Nephron (organoid): ENCODE data around the gene SLC38A11.

Experiments
- H3K27ac Mint-ChIP-seq, 3 experiments: 2 replicates each; pipeline ENCODE4 v1.8.0; 2020; ENCODE audit warnings: mixed read lengths in 3 of 3, mild to moderate bottlenecking in 2 of 3, moderate library complexity in 1 of 3
- H3K27me3 Mint-ChIP-seq: 2 replicates; pipeline ENCODE4 v1.8.0; 2021; ENCODE audit warnings: low read depth, mild to moderate bottlenecking, moderate library complexity, mixed read lengths
- H3K36me3 Mint-ChIP-seq: 2 replicates; pipeline ENCODE4 v1.8.0; 2020; ENCODE audit warnings: low read depth, mixed read lengths
- H3K4me1 Mint-ChIP-seq: 2 replicates; pipeline ENCODE4 v1.8.0; 2020; ENCODE audit warnings: mixed read lengths
- H3K4me3 Mint-ChIP-seq, 3 experiments: 2 replicates each; pipeline ENCODE4 v1.8.0; 2020; ENCODE audit warnings: mild to moderate bottlenecking in 3 of 3, mixed read lengths in 3 of 3, moderate library complexity in 2 of 3
- H3K9me3 Mint-ChIP-seq: 2 replicates; pipeline ENCODE4 v1.8.0; 2020; ENCODE audit warnings: mixed read lengths
- CTCF ChIP-seq, 3 experiments: fragments of 200-600 bp; sonication (generic); IDR thresholded peaks; one replicate each; pipeline ENCODE4 v1.5.0; 2021; ENCODE audit warnings: antibody characterized with exemption in 3 of 3; ENCODE audit not compliant: unreplicated experiment in 3 of 3

The SLC38A11 gene

GRCh38 chr2:164922134-164922533 is 33.2 kb downstream of the SLC38A11 start:
- Mint-ChIP-seq H3K4me1 (no peaks in the 10 kb centered on the region), H3K27ac (peak overlapping the region in 1 of 3 experiments; percentile 5), H3K27me3 (no peaks in the 10 kb centered on the region), H3K36me3 (no peaks in the 10 kb centered on the region), H3K9me3 (no peaks in the 10 kb centered on the region), H3K4me3 (no peak overlapping the region)
- no peak for TF ChIP-seq CTCF (IDR thresholded peaks at IDR 0.05; ENCODE audit: unreplicated experiment in 3 of 3)

GRCh38 chr2:164920430-164920829 is 34.9 kb downstream of the SLC38A11 start:
- Mint-ChIP-seq H3K27ac (no peak overlapping the region), H3K9me3 (no peaks in the 10 kb centered on the region), H3K4me1 (no peaks in the 10 kb centered on the region), H3K4me3 (no peak overlapping the region), H3K27me3 (no peaks in the 10 kb centered on the region), H3K36me3 (no peaks in the 10 kb centered on the region)
- TF ChIP-seq CTCF (IDR thresholded peaks at IDR 0.05; ENCODE audit: unreplicated experiment in 3 of 3) = no peak

GRCh38 chr2:164917296-164917903 is 37.9 kb downstream of the SLC38A11 start:
- no peak overlapping the region for H3K4me3 Mint-ChIP-seq
- H3K36me3 Mint-ChIP-seq = no peaks in the 10 kb centered on the region
- H3K4me1 Mint-ChIP-seq = peaks cover 3% of the 10 kb centered on the region
- H3K9me3 Mint-ChIP-seq = no peaks in the 10 kb centered on the region
- TF ChIP-seq CTCF (IDR thresholded peaks at IDR 0.05; ENCODE audit: unreplicated experiment in 3 of 3) = peak; percentile 61 to 72 (median 69)
- no peaks in the 10 kb centered on the region for H3K27me3 Mint-ChIP-seq
- peak overlapping the region in 2 of 3 experiments; percentile 56 to 79 for H3K27ac Mint-ChIP-seq

- H3K36me3 Mint-ChIP-seq = no peaks in the 10 kb centered on the region
- H3K4me1 Mint-ChIP-seq = peaks cover 5% of the 10 kb centered on the region
- no peaks in the 10 kb centered on the region for H3K9me3 Mint-ChIP-seq
- no peaks in the 10 kb centered on the region for H3K27me3 Mint-ChIP-seq
- H3K27ac Mint-ChIP-seq = peak overlapping the region in 1 of 3 experiments; percentile 8
- H3K4me3 Mint-ChIP-seq = no peak overlapping the region
- TF ChIP-seq CTCF (IDR thresholded peaks at IDR 0.05; ENCODE audit: unreplicated experiment in 3 of 3) = no peak
Observed at GRCh38 chr2:164915566-164915965, 39.8 kb downstream of the SLC38A11 start.

GRCh38 chr2:164913640-164914350 is 41.5 kb downstream of the SLC38A11 start:
- H3K27me3 Mint-ChIP-seq = no peaks in the 10 kb centered on the region
- no peaks in the 10 kb centered on the region for H3K36me3 Mint-ChIP-seq
- peaks cover 13% of the 10 kb centered on the region for H3K4me1 Mint-ChIP-seq
- no peaks in the 10 kb centered on the region for H3K9me3 Mint-ChIP-seq
- peak overlapping the region; percentile 53 to 97 (median 70) for H3K27ac Mint-ChIP-seq
- H3K4me3 Mint-ChIP-seq = no peak overlapping the region
- peak; percentile 28 to 47 (median 41) for TF ChIP-seq CTCF (IDR thresholded peaks at IDR 0.05; ENCODE audit: unreplicated experiment in 3 of 3)

GRCh38 chr2:164913011-164913410 is 42.3 kb downstream of the SLC38A11 start:
- H3K4me3 Mint-ChIP-seq = no peak overlapping the region
- H3K4me1 Mint-ChIP-seq = peaks cover 13% of the 10 kb centered on the region
- no peak for TF ChIP-seq CTCF (IDR thresholded peaks at IDR 0.05; ENCODE audit: unreplicated experiment in 3 of 3)
- no peaks in the 10 kb centered on the region for H3K9me3 Mint-ChIP-seq
- no peaks in the 10 kb centered on the region for H3K36me3 Mint-ChIP-seq
- H3K27me3 Mint-ChIP-seq = no peaks in the 10 kb centered on the region
- peak overlapping the region; percentile 53 to 97 (median 70) for H3K27ac Mint-ChIP-seq
